GF-D8 (cell line): ENCODE results near the gene PTPN3.
"Not testable (repeated sequence)": the region's sequence is repeated elsewhere in the genome, so short reads cannot be mapped to it uniquely, and the experiment has no call there.

Source experiments
- DNase-seq: peaks from one replicate; lab custom pipeline; 2025; lab: John Stamatoyannopoulos, UW

The PTPN3 gene

GRCh38 chr9:109498195-109499092, at the start of gene PTPN3:
Gene PTPN3 (minus strand): TSS chr9:109498307. CDS start chr9:109463434, 34,873 bp downstream.
- DNase-seq, result no peak

GRCh38 chr9:109544954-109545353, 46.8 kb upstream of the PTPN3 start:
- not testable (repeated sequence) for DNase-seq

GRCh38 chr9:109542922-109543321, 44.8 kb upstream of the PTPN3 start:
- no peak for DNase-seq

- DNase-seq, result no peak
Observed at GRCh38 chr9:109538346-109538745, 40.2 kb upstream of the PTPN3 start.

- DNase-seq, result no peak
Observed at GRCh38 chr9:109537288-109537687, 39.2 kb upstream of the PTPN3 start.

GRCh38 chr9:109536859-109537258, 38.8 kb upstream of the PTPN3 start:
- no peak for DNase-seq

GRCh38 chr9:109535365-109535764, 37.3 kb upstream of the PTPN3 start:
- DNase-seq, result no peak

- DNase-seq, result no peak
Observed at GRCh38 chr9:109534151-109534550, 36.0 kb upstream of the PTPN3 start.

GRCh38 chr9:109532652-109533051, 34.5 kb upstream of the PTPN3 start:
- not testable (repeated sequence) for DNase-seq

- DNase-seq, result no peak
Observed at GRCh38 chr9:109522106-109522505, 24.0 kb upstream of the PTPN3 start.

- peak; percentile 18 for DNase-seq
Observed at GRCh38 chr9:109520475-109521132, 22.5 kb upstream of the PTPN3 start.

- no peak for DNase-seq
Observed at GRCh38 chr9:109519366-109519765, 21.3 kb upstream of the PTPN3 start.

- no peak for DNase-seq
Observed at GRCh38 chr9:109518621-109519335, 20.7 kb upstream of the PTPN3 start.

- DNase-seq, result no peak
Observed at GRCh38 chr9:109517901-109518377, 19.8 kb upstream of the PTPN3 start.

- no peak for DNase-seq
Observed at GRCh38 chr9:109513871-109514270, 15.8 kb upstream of the PTPN3 start.

- DNase-seq, result no peak
Observed at GRCh38 chr9:109512170-109512756, 14.2 kb upstream of the PTPN3 start.

- no peak for DNase-seq
Observed at GRCh38 chr9:109510506-109510905, 12.4 kb upstream of the PTPN3 start.

GRCh38 chr9:109510042-109510441, 11.9 kb upstream of the PTPN3 start:
- DNase-seq, result not testable (repeated sequence)

- no peak for DNase-seq
Observed at GRCh38 chr9:109509611-109510010, 11.5 kb upstream of the PTPN3 start.

- DNase-seq, result no peak
Observed at GRCh38 chr9:109507421-109507838, 9.3 kb upstream of the PTPN3 start.

GRCh38 chr9:109506097-109506712, 8.1 kb upstream of the PTPN3 start:
- no peak for DNase-seq

- DNase-seq, result no peak
Observed at GRCh38 chr9:109504689-109505088, 6.6 kb upstream of the PTPN3 start.
